Kidney (tissue), 14 donors: ENCODE results near the gene LEMD2. TPM values are rescaled to one million over a fixed set of nuclear protein-coding genes. Genes with fewer than 3 reads are reported as not detected.

ENCODE experiments used
- DNase-seq, 5 donors: peaks; one replicate each; pipeline ENCODE4 v3.0.0-alpha.2; 2013 to 2020
- FAIRE-seq: peaks from 2 replicates; lab custom pipeline; 2012; peaks lifted over from hg19 to GRCh38; lab: Jason Lieb, UNC
- H3K27ac ChIP-seq, 2 donors: one replicate each; pipeline ENCODE4 v1.7.0; 2013; ENCODE audit warnings: low read depth in 2 of 2, low read length in 2 of 2, inconsistent platforms in 1 of 2
- H3K27me3 ChIP-seq: one replicate; pipeline ENCODE4 v1.7.1; 2013; ENCODE audit warnings: low read length, inconsistent platforms; ENCODE audit not compliant: control insufficient read depth, insufficient read depth
- H3K36me3 ChIP-seq, 3 donors: one replicate each; pipeline versions ENCODE4 v1.7.0 to v1.7.1; 2013; ENCODE audit warnings: low read length in 3 of 3, control low read depth in 1 of 3, inconsistent platforms in 1 of 3; ENCODE audit not compliant: insufficient read depth in 3 of 3, control insufficient read depth in 2 of 3
- H3K4me1 ChIP-seq, 3 donors: one replicate each; pipeline versions ENCODE4 v1.7.0 to v1.7.1; 2013; ENCODE audit warnings: low read length in 3 of 3, inconsistent platforms in 1 of 3, low read depth in 1 of 3; ENCODE audit not compliant: control insufficient read depth in 2 of 3, insufficient read depth in 2 of 3
- H3K4me3 ChIP-seq, 3 donors: one replicate each; pipeline versions ENCODE4 v1.7.0 to v1.8.1; 2013; ENCODE audit warnings: low read length in 3 of 3, control low read depth in 1 of 3, inconsistent platforms in 1 of 3
- H3K9ac ChIP-seq, 3 donors: one replicate each; pipeline versions ENCODE4 v1.7.0 to v1.7.1; 2013; ENCODE audit warnings: low read length in 3 of 3, control low read depth in 1 of 3, inconsistent platforms in 1 of 3
- H3K9me3 ChIP-seq, 3 donors: one replicate each; pipeline versions ENCODE4 v1.7.0 to v1.7.1; 2013; ENCODE audit warnings: low read length in 3 of 3, control low read depth in 1 of 3, inconsistent platforms in 1 of 3; ENCODE audit not compliant: control insufficient read depth in 2 of 3, insufficient read depth in 1 of 3
- CTCF ChIP-seq: IDR thresholded peaks from 3 replicates; pipeline ENCODE4 v1.5.1; 2012; ENCODE audit warnings: mild to moderate bottlenecking, moderate library complexity, borderline replicate concordance; ENCODE audit not compliant: insufficient read depth; ENCODE audit errors: extremely low read depth
- intact Hi-C: fragments of 100-400 bp; cut with DNase I; formaldehyde crosslinking; loops from one replicate; pipeline ENCODE4 v1.11.1; 2022
- polyA plus RNA-seq: library from polyadenylated mRNA; stranded (reverse); fragments of 350-450 nt; fragmentation: Illumina TruSeq; extraction: RNeasy Lipid Tissue Mini Kit (QIAGEN cat#74804); gene quantifications from one replicate; pipeline ENCODE4 v1.2.3, GENCODE V29; 2014; ENCODE audit warnings: low read depth, low replicate concordance; ENCODE audit not compliant: insufficient read depth
- total RNA-seq: library from RNA; stranded (reverse); fragmentation: NEBNext Ultra II Directional; extraction: Animal tissue kit (Norgen Biotek cat#: 25700); gene quantifications from one replicate; pipeline ENCODE4 v1.2.1, GENCODE V29; 2021
- donor health status: control.
- donor health status: control.
- donor health status: control.
- donor health status: control.
- donor health status: control.
- donor health status: DM: yes; HTN: yes; CAD: no.
- donor health status: Normal renal cell carcinoma (clear cell type).

Gene LEMD2
- total and polyA plus RNA-seq, 2 donors from 2014 or later: 36.4 to 57.1 TPM

GRCh38 chr6:33800248-33800969 lies 11.5 kb upstream of the LEMD2 start:
- H3K36me3 ChIP-seq: no peaks in the 10 kb centered on the region
- FAIRE-seq (no peak), DNase-seq (peak in 1 of 5 donors; percentile 27)
- TF ChIP-seq CTCF: no peak
- no peak overlapping the region for H3K27ac ChIP-seq
- no peak overlapping the region for H3K4me3 ChIP-seq
- H3K9ac ChIP-seq: no peak overlapping the region
- intact Hi-C loops: no loop called here
- no peaks in the 10 kb centered on the region for H3K4me1 ChIP-seq
- H3K9me3 ChIP-seq: no peaks in the 10 kb centered on the region
- no peaks in the 10 kb centered on the region for H3K27me3 ChIP-seq

- peak in 1 of 5 donors; percentile 57 for DNase-seq
- no peaks in the 10 kb centered on the region for H3K4me1 ChIP-seq
- FAIRE-seq: no peak
- no peaks in the 10 kb centered on the region for H3K9me3 ChIP-seq
- intact Hi-C loops: no loop called here
- TF ChIP-seq CTCF: no peak
- H3K27me3 ChIP-seq: no peaks in the 10 kb centered on the region
- no peaks in the 10 kb centered on the region for H3K36me3 ChIP-seq
- H3K4me3 ChIP-seq: no peak overlapping the region
- no peak overlapping the region for H3K9ac ChIP-seq
- no peak overlapping the region for H3K27ac ChIP-seq
Measured at GRCh38 chr6:33799454-33800113, 10.7 kb upstream of the LEMD2 start.

GRCh38 chr6:33798343-33798848 lies 9.5 kb upstream of the LEMD2 start:
- Histone ChIP-seq H3K4me1 (no peaks in the 10 kb centered on the region), H3K36me3 (no peaks in the 10 kb centered on the region), H3K27ac (no peak overlapping the region), H3K4me3 (no peak overlapping the region), H3K9ac (no peak overlapping the region), H3K27me3 (no peaks in the 10 kb centered on the region), H3K9me3 (no peaks in the 10 kb centered on the region)
- no peak for TF ChIP-seq CTCF
- FAIRE-seq: no peak
- intact Hi-C loops: no loop called here
- peak in 1 of 5 donors; percentile 60 for DNase-seq
